GM21526 (cell line): ENCODE measurements around the gene ZNF423.

Experiments used
- ATAC-seq: cut with Tn5 transposase; IDR thresholded peaks from one replicate; pipeline ENCODE4 v1.9.1; 2021; ENCODE audit warnings: moderate library complexity; ENCODE audit not compliant: unreplicated experiment, low FRiP score

Gene ZNF423

GRCh38 chr16:49505556-49505955, 350.4 kb downstream of the ZNF423 start:
- no peak for ATAC-seq

- no peak for ATAC-seq
Observed at GRCh38 chr16:49504626-49505025, 351.3 kb downstream of the ZNF423 start.

- ATAC-seq, result no peak
Observed at GRCh38 chr16:49504023-49504364, 351.9 kb downstream of the ZNF423 start.

- ATAC-seq, result no peak
Observed at GRCh38 chr16:49503256-49504022, 352.5 kb downstream of the ZNF423 start.

GRCh38 chr16:49502136-49502881, 353.6 kb downstream of the ZNF423 start:
- ATAC-seq, result no peak

- ATAC-seq, result no peak
Observed at GRCh38 chr16:49499869-49500610, 355.9 kb downstream of the ZNF423 start.

GRCh38 chr16:49499414-49499785, 356.5 kb downstream of the ZNF423 start:
- no peak for ATAC-seq

GRCh38 chr16:49498666-49499413, 357.1 kb downstream of the ZNF423 start:
- no peak for ATAC-seq

- no peak for ATAC-seq
Observed at GRCh38 chr16:49498264-49498663, 357.6 kb downstream of the ZNF423 start.

GRCh38 chr16:49497466-49497865, 358.4 kb downstream of the ZNF423 start:
- no peak for ATAC-seq

GRCh38 chr16:49496656-49497055, 359.3 kb downstream of the ZNF423 start:
- no peak for ATAC-seq

GRCh38 chr16:49495596-49496355, 360.1 kb downstream of the ZNF423 start:
- ATAC-seq, result no peak

GRCh38 chr16:49494891-49495566, 360.9 kb downstream of the ZNF423 start:
- ATAC-seq, result no peak

GRCh38 chr16:49494474-49494873, 361.4 kb downstream of the ZNF423 start:
- ATAC-seq, result no peak

- ATAC-seq, result no peak
Observed at GRCh38 chr16:49493836-49494235, 362.1 kb downstream of the ZNF423 start.

- no peak for ATAC-seq
Observed at GRCh38 chr16:49492896-49493626, 362.9 kb downstream of the ZNF423 start.

GRCh38 chr16:49491771-49492761, 363.8 kb downstream of the ZNF423 start:
- peak; percentile 52 for ATAC-seq
